IPS-NIHi7 (cell line): ENCODE results near the gene XRCC2.

Experiments
- DNase-seq: peaks from one replicate; pipeline ENCODE4 v3.0.0; 2012; ENCODE audit warnings: mixed read lengths; ENCODE audit errors: extremely low spot score

Gene XRCC2

DNA sequence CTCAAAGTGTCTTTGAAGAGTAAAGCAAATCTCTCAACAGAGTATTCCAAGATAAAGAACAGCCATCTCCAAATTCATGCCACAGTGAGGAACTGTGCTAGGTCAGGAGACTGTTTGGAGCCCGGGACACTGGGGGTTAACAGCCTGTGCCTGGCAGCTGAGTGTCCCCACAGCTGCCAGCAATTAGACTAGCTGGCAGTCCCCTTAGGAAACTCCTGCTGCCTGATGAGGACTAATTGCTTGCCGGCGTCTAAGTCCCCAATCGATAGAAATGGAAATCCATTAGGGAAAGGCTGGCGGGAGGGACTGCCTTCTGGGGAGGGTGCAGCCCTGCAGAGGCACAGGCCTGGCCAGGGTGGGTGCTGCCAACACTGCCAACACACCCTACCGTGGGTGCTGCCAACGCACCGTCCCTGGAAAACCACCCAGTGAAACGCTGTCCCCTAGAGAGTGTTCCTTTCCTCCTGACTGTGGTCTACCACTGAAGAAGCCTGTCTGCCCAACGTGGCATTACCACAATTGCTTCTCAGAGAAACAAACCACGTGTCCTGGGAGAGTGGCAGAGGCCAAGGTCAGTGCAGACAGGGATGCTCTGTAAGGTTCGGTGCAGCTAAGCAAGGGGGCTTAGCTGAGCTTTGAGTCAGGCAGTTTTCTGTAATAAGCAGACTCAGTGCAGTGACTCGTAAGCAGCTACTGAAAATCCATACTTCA is 60.8 kb downstream of the XRCC2 start:
- no peak for DNase-seq

DNA sequence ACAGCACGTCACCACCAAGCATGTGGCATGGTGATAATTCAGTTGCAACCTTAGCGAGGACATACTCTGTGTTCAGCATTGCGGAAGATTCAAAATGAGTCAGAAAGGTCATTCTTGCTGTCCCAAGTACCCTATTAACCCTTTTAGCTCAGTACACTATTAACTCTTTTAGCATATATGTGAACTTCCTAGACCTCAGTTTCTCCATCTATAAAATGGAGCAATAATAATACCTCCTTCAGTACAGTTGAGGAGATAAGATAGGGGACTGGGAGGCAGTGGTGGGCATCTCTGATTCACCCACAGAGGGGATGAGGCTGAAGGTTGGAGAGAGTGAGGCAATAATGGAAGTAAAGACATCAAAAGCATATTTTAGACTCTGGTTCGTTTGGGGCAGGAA is 67.3 kb downstream of the XRCC2 start:
- DNase-seq = no peak

DNA sequence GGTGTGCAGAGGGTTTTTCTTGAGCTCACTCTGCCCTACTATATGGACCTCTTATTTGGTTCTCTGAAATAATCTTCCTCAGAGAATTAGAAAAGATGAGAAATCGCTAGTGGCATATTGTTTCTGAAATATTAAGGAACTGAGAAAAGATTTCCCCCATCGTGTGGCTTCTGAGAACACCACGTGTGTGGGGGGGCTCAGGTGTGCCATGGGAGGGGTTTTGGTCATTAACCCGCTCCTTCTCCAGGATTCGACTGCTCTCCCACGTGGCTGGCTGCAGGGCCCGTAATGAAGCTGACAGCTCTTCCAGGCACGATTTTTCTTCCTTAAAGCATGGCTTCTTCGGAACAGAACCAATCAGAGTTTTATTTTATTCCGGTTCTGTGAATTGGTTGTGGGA is 67.7 kb downstream of the XRCC2 start:
- no peak for DNase-seq

DNA sequence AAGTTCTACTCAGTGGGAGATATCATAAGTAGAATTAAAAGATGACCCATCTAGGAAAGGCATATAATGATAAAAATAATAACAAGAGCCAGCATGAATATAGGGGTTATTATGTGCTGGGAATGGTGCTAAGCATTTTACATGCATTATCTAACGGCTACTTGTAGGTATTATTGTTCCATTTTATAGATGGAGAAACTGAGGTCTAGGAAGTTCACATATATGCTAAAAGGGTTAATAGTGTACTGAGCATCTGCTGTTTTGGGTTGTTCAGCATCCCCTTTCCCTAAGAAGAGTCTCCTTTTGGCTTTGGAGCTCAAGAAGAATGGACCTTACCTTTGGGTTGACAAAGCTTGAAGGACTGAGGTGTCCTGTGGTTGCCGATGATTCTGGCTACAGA is 68.9 kb downstream of the XRCC2 start:
- DNase-seq = no peak

DNA sequence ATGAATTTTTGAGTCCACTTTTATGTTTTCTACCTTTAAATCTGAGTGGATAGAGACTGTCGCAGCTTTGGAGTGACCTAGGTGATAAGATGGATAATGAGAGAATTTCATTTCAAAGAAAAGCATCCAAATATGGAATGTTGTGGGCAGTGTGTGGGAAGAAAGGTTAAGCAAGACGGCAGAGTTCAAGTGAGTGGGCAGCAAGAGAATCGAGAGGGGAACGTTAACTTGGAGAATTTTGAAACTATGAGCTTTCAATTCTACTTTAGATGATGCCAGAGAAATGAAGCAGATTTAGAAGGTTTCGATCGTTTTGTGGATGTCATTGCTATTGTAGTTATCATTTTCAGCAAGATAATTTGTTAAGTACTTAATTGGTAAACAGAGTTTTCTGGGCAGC is 73.0 kb downstream of the XRCC2 start:
- DNase-seq = no peak

DNA sequence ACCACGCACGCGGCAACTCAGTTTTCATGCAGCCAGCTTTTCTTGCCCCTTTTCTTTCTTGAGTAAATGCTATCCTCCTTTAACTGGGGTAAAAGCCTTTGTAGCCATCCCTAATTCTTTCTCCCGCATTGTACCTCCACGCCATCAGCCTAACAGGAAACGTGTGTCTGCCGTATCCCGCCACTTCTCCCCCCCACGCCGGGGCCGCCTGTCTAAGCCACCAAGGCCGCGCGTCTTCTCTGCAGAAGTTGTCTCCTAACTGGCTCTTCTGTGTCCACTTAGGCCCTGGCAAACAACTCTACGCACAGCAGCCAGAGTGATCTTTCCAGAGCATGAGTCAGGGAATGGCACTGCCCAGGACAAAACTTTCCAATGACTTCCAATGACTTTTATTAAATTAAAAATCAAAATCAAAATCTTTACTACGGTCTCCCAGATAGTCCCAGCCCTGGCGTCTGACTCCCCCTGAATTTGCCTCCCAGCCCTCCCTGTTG is 74.6 kb downstream of the XRCC2 start:
- DNase-seq = no peak

DNA sequence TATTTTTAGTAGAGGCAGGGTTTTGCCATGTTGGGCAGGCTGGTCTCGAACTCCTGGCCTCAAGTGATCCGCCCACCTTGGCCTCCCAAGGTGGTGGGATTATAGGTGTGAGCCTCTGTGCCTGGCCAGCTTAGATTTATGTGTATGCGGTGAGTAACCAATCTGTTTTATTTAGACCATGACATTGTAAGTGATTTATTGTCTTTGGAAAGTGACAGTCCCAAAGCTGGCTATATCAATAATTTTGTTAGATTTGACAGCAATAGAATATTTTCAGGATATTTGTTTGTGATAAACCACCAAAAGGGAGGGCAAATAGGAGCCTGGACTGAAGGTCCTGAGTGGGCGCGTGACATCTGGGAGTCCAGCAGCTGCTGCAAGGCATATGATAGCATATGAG is 75.7 kb downstream of the XRCC2 start:
- no peak for DNase-seq

DNA sequence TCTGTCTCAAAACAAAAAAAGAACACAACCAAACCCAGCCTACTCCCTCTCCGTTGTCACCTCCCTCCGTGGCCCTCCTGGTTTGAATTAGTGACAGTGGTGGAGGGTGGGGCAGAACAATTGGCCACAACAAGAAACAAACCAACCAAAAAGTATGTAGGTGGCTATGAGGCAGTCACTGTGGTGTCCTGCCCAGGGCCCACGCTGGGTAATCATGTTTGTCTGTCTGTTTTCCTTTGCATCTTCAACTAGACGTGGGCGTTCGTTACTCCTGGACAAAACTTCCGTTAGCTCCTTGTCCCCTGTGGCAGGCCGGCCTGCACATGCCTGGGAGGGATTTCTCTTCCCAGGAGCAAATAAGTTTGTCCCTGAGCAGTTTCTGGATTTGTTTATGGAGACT is 78.4 kb downstream of the XRCC2 start:
- DNase-seq = no peak

DNA sequence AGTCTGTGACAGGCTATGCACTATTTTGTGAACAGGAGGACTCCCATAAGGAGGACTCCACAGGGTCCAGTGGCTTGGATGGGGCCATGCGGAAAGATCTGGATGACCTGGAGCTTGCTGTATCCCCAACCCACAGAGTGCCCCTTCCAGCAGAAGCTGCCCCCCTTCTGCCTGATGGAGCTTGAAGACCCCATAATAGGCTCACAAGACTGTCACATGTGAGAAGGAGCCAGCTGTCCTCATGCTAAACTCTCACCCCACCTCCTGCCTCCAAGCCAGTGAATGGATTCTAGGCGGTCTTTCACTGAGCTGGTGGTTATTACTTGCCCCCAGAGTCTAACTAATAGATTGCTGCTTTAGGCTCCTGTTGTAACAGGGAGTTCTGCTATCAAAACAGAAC is 79.1 kb downstream of the XRCC2 start:
- no peak for DNase-seq
